ENCODE measurements around the gene BHLHE41.

DNA sequence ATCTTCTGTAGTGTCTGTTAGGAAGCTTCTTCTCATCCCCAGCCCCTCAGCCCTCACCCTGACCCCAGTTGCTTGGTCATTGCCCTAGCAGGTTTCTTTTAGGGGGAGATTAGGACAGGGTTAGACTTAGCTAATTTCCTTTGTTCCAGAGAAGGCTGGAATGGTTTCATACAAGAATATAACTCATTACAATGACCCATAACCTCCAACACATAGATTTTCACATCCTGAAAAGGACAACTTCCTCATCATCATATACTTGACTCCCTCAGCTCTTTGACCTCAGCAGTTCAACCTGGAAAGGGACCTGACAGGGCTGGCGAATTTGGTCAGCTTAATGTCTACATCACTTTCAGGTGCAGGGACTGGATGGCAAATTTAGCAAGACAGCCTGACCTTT is 8.0 kb upstream of the BHLHE41 start:
- TF ChIP-seq, protein P1, sequence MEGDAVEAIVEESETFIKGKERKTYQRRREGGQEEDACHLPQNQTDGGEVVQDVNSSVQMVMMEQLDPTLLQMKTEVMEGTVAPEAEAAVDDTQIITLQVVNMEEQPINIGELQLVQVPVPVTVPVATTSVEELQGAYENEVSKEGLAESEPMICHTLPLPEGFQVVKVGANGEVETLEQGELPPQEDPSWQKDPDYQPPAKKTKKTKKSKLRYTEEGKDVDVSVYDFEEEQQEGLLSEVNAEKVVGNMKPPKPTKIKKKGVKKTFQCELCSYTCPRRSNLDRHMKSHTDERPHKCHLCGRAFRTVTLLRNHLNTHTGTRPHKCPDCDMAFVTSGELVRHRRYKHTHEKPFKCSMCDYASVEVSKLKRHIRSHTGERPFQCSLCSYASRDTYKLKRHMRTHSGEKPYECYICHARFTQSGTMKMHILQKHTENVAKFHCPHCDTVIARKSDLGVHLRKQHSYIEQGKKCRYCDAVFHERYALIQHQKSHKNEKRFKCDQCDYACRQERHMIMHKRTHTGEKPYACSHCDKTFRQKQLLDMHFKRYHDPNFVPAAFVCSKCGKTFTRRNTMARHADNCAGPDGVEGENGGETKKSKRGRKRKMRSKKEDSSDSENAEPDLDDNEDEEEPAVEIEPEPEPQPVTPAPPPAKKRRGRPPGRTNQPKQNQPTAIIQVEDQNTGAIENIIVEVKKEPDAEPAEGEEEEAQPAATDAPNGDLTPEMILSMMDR (conservative IDR thresholded peaks at IDR 0.05; ENCODE audit: low read length): no peak
- no peak for TF ChIP-seq EZH2phosphoT487 (IDR thresholded peaks at IDR 0.05; ENCODE audit: borderline replicate concordance)

Measured in Loucy (cell line).